HG03469 (cell line): ENCODE measurements around the gene FBXL19.

Source experiments
- ATAC-seq: cut with Tn5 transposase; IDR thresholded peaks from one replicate; pipeline ENCODE4 v1.9.1; 2021; ENCODE audit warnings: mild to moderate bottlenecking, moderate library complexity, moderate number of reproducible peaks; ENCODE audit not compliant: unreplicated experiment

FBXL19 gene

DNA sequence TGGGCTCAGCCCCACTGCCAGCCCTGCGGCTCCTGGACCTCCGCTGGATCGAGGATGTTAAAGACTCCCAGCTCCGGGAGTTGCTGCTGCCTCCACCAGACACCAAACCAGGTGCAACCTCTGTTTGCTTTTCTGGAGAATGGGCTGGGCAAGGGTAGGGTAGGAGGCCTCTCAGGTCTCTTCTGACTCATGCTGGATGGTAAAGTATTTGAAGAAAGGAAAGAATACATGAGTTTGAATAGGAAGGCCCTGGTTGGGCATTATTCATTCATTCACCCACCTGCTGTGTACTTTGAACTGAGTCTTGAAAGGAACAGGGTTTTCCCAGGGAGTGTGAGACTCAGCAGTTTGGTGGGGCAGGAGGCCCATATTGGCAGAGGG lies 19.0 kb downstream of the FBXL19 start:
- ATAC-seq = no peak

DNA sequence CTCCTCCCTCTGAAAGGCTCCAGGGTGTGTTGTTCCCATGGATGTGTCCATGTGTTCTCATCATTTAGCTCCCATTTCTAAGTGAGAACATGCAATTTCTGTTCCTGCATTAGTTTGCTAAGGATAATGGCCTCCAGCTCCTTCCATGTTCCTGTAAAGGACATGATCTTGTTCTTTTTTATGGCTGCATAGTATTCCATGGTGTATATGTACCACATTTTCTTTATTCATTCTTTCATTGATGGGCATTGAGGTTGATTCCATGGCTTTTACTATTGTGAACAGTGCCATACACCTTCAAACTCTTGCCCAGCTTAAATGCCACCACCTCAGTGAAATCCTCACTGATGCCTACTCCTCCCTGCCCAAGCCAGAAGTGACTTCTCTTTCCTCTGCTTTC lies 21.0 kb downstream of the FBXL19 start:
- no peak for ATAC-seq

DNA sequence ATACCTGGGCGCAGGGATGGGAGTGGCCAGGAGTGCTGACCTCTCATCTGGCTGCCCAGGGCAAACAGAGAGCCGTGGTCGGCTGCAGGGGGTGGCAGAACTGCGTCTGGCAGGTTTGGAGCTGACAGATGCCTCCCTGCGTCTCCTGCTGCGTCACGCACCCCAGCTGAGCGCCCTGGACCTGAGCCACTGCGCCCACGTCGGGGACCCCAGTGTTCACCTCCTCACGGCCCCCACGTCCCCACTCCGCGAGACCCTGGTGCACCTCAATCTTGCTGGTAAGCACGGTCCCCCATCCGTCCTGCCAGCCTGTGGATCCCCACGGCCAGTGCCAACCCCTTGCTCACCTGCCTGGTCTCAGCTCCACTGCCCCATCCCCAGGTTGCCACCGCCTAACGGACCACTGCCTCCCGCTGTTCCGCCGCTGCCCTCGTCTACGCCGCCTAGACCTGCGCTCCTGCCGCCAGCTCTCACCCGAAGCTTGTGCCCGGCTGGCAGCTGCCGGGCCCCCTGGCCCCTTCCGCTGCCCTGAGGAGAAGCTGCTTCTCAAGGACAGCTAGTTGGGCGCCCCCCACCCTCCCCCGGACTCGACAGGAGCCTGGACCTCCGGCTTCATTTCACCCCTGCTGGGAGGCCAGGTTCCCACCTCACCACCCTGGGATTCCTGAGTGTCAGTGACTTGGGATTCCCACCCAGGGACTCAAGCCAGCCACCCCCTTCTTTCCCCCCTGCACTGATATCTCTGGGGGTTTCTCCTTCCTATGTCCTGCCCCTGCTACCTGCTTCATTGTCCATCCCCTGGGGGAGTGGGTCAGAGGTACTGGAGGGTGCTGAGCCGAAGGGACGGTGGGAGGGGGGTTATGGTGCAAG lies 23.5 kb downstream of the FBXL19 start:
- no peak for ATAC-seq

DNA sequence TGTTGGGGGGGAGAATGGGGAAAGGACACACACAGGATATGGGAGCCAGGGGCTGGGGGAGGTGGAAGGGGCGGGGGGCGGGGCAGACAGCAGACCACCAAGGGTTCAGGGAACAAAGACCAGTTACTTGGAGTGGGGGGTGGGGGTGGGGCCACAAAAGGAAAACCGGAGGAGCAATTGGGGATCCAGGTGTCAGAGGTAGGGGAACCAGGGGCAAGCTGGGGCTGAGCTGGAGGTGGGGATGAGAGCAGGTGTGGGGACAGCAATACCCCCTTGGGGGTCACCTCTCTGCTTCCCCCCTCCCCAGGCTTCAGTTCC lies 24.1 kb downstream of the FBXL19 start:
- no peak for ATAC-seq

DNA sequence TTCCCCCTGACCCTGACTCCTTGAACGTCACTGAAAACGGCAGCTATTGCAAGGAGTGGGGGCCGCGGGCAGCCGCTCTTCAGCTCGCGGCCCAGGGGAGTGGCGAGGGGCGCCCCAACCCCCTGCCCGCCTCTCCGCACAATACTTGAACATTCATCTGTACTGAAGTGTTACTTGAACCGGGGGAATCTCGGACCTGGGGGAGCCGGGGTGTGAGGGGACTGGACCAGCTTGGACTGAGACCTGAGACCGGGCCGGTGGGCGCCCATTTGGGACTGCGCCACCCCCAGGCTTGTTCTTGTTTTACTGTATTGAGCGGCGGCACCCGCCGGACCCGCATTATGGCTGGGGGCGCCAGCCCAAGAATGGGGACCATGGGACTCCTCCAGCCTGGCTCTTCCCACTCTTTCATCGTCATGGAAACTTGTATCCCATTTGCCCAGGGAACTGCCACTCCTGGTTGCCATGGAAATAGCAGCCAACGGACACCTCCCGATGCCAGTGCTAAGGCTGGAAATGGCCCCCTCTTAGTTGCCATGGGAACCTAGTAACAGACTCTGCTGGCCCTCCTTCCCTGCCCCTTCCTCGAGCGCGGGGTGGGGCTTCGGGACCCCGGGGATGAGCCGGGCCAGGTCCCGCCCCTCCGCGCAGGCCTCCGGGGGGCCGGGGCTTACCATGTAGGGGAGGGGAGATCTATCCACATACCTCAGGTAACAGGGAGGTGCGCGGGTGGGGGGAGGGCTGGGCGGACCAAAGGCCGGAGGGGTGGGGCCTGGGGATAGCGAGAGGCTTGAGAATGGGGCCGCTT lies 24.7 kb downstream of the FBXL19 start:
- ATAC-seq = no peak

DNA sequence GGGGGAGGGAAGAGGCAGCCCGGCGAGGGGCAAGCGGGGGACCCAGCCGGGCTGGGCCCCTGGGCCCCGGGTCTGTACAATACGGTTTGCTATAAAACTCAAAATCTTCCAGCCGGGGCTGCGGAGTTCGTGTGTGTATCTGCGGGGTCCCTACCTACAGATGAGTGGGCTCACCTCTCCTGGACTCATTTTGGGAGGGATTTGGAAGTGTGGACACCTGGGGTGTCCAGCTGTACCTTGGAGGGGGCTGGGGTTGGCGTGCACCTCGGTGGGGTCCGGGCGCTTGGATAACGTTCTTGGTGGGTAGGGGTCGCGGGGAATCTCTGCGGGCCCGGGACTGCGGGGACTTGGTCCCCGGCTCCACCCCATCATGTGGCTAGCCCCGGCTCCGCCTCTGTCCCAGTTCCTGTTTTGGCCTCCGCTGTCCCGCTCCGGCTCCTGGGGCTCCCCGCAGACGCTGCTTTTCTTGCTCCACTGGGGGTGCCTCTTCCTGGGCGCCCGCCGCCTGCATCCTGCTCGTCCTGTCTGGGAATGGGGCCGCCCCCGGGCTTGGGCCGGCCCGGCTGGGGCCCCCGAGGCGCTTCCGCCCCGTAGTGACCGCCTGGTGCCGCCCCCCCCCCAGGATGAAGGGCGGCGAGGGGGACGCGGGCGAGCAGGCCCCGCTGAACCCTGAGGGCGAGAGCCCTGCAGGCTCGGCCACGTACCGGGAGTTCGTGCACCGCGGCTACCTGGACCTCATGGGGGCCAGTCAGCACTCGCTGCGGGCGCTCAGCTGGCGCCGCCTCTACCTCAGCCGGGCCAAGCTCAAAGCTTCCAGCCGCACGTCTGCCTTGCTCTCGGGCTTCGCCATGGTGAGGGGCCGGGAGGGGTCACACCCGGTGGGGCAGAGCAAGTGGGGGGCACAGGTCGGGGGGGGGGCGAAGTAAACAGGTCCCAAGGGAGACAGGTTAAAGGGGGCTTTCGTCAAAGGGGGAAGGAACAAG lies 25.6 kb downstream of the FBXL19 start, which contains the start of gene ORAI3:
ORAI3 (plus strand) TSS at position 402 of the 983 bp plus-strand sequence; CDS start at position 624, 222 bp downstream.
- ATAC-seq = no peak

DNA sequence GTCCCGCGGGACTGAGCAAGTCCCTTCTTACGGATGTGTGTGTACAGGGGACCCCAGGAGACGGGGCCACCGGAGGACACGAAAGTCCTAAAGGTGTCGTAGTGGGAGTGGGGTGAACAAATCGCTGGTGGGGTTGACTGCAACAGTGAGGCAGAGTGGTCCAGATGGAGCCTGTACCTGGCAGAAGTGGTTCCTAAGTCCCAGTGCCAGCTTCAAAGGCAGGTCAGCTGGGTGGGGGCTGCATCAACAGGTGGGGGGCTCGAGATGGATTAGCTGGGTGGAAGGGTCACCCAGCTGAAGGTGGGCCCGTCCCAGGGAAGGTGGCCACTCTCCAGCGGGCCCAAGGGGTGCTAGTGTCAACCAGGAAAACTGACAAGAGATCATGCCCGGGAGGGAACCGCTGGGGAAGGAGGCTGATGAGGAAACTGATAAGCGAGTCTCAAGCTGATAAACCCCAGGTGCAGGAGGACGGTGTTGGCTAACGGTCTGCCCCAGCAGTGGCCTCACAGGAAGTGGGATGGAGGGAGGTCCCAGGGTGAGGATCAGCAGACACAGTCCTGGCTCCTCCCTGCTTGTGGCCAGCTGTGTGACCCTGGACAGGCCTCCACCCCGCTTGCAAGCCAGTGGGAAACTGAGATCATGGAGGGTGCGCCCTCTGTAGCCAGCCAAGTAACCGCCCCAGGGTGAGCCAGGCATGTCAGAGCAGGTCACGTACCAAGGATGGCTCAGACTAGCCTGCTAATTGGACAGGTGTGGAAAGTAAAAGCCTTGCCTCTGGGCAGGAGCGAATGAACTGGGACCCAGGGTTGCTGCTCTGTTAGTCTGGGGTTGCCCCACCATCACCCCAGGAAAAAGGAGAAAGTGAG lies 26.5 kb downstream of the FBXL19 start:
- ATAC-seq = peak; percentile 37

GRCh38 chr16:30950516-30951065 lies 27.2 kb downstream of the FBXL19 start:
- ATAC-seq = no peak

DNA sequence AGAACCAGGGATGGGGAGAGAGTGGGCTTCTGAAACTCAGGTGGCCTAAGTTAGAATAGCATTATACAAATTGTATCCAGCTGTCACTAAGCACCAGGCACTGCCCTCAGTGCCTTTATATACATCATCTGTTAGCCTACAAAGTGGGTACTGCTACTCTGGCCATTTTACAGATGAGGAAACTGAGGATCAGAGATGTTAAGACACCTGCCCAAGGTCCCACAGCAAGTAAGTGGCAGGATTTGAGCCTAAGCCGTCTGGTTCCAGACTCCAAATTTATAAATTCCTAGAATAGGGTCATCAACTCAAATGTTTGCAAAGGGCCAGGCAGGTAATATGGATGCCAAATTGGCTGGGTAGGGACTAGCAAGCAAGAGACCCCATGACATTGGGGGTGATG lies 27.8 kb downstream of the FBXL19 start:
- ATAC-seq = no peak

GRCh38 chr16:30951750-30952149 lies 28.4 kb downstream of the FBXL19 start:
- ATAC-seq = no peak

DNA sequence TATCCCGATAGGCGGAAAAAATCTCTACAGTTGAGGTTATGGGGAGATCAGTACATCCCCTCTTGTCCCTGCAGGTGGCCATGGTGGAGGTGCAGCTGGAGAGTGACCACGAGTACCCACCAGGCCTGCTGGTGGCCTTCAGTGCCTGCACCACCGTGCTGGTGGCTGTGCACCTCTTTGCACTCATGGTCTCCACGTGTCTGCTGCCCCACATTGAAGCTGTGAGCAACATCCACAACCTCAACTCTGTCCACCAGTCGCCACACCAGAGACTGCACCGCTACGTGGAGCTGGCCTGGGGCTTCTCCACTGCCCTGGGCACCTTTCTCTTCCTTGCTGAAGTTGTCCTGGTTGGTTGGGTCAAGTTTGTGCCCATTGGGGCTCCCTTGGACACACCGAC lies 29.7 kb downstream of the FBXL19 start:
- no peak for ATAC-seq

- ATAC-seq = no peak
Observed at GRCh38 chr16:30953511-30954124, 30.2 kb downstream of the FBXL19 start.

GRCh38 chr16:30954993-30955392 lies 31.6 kb downstream of the FBXL19 start:
- ATAC-seq = no peak

GRCh38 chr16:30956601-30957455 lies 33.5 kb downstream of the FBXL19 start:
- ATAC-seq = no peak

DNA sequence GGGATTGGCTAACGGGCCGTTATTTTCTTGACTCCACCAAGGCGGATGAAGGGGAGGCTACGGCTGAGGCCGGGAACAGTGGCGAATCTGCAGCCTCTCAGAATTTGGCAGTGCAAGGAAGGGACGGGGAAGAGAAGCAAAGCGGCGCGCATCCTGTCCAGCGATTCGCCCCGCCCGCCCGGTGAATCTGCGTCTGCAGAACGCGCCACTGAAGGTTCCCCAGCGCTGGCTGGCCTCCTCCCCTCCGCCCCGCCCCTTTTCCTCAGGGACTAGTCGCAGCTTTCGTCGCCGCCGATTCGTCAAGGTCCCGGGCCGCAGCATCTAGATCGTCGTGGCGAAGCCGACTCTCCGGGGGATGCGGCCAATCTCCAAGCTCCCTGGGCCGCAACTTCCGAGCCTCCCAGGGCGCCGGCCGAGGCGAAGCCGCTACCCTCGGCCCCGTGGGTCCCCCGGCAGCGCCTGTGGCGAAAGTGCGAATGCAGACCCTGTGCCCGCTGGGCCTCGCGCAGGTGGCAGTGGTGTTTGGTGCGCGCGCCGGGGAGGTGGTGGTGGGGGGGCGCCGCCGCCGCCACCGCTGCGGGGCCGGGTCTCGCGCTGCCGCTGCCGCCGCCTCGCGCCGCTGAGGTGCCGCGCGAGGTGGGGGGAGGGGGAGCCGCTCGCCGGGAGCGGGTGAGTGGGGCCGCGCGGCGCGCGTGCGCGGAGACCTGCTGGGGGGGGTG lies 34.2 kb downstream of the FBXL19 start, which contains the start of gene SETD1A:
SETD1A (plus strand) TSS at position 299 of the 719 bp plus-strand sequence. CDS start 978 bp downstream, outside the sequence.
- peak; percentile 30 for ATAC-seq

DNA sequence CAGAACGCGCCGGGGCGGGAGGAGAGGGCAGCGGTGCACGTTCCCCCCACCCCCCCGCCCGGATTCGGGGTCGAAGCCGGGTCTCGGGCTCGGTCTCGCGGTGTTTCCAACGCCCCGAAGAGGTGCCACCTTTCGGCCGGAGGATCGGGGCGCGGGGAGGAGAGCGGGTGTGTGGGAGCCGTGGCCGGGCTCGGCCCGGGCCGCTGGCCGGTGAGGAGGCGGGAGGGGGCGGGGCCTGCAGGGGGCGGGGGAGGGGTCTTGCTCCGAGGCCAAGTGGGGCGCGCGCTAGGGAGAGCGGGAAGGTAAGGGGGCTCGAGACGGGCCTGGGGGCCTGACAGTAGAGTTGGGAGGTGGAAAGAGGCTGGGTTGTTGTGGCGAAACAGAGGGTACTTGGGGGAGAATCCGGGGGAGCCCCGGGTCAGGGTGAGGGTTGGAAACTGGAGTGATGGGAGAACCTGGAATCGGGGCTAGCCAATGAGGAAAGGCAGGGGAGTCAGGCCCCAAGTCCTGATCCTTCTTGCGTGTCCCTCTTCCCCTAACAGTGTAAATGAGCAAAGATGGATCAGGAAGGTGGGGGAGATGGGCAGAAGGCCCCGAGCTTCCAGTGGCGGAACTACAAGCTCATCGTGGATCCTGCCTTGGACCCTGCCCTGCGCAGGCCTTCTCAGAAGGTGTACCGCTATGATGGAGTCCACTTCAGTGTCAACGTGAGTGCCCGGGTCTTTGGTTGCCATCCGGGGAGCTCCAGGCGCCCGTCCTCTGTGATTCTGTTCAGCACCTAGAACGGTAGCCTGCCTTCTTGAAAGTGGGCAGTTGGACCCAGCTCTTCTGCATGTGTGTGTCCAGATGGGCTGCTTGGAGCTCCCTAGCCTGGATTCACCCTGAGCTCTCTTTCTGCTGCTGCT lies 35.1 kb downstream of the FBXL19 start:
- peak; percentile 14 for ATAC-seq
